Spleen (tissue), 7 donors: ENCODE measurements around the gene PACSIN1.

Experiments used
- POLR2AphosphoS5 ChIP-seq, 3 donors: sonication (generic); formaldehyde crosslinking; IDR thresholded peaks; one replicate each; pipeline ENCODE4 v1.5.1; 2017; ENCODE audit warnings: antibody characterized with exemption in 3 of 3
- TF ChIP-seq, protein P1 (sequence below), 11 experiments: fragments of 200-600 bp in 7 of 11; fragments of 450-650 bp in 4 of 11; sonication (generic) in 4 of 11; IDR thresholded peaks in 8 of 11; conservative IDR thresholded peaks in 3 of 11; 1 replicate in 7 of 11; 2 replicates in 4 of 11; pipeline versions ENCODE4 v1.4.0 to v1.8.0; 2016 to 2021; ENCODE audit warnings: antibody characterized with exemption in 11 of 11, inconsistent platforms in 4 of 11, mild to moderate bottlenecking in 1 of 11
- donor health status: DM: no; HTN: no; CAD: no; lungs with moderate emphysema.
- donor health status: DM: no; HTN: no; CAD: no.
- donor health status: DM: no; HTN: no; CAD: no.

GRCh38 chr6:34441526-34441925, 24.4 kb upstream of the PACSIN1 start:
- TF ChIP-seq, protein P1, sequence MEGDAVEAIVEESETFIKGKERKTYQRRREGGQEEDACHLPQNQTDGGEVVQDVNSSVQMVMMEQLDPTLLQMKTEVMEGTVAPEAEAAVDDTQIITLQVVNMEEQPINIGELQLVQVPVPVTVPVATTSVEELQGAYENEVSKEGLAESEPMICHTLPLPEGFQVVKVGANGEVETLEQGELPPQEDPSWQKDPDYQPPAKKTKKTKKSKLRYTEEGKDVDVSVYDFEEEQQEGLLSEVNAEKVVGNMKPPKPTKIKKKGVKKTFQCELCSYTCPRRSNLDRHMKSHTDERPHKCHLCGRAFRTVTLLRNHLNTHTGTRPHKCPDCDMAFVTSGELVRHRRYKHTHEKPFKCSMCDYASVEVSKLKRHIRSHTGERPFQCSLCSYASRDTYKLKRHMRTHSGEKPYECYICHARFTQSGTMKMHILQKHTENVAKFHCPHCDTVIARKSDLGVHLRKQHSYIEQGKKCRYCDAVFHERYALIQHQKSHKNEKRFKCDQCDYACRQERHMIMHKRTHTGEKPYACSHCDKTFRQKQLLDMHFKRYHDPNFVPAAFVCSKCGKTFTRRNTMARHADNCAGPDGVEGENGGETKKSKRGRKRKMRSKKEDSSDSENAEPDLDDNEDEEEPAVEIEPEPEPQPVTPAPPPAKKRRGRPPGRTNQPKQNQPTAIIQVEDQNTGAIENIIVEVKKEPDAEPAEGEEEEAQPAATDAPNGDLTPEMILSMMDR (IDR thresholded peaks at IDR 0.05 in 8 of 11, conservative IDR thresholded peaks at IDR 0.05 in 3 of 11): no peak
- no peak for TF ChIP-seq POLR2AphosphoS5 (IDR thresholded peaks at IDR 0.05)
